ENCODE results near the gene ACTL10.

The ACTL10 gene

DNA sequence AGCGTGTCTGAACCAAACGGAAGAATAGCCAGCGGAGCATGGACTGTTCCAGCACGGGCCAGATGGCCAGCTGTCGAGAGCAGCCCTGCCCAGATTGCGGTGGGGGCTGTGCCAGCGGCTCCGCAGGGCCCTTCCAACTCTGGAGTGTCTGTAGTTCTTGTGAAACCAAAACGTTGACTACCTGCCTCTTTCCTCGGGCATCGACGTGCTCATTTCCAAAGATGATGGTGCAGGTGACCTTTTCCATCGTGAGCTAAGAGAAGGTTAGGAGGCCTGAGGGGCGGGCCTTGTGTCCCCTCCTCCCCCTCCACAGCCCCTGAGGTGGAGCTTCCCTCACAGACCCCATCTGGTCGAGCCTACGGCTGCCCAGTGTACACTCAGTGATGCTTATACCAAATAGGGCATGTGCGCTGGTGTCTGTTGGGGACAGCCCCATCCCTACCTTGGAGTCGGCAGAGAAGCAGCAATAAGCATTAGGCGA is 17.5 kb upstream of the ACTL10 start:
- DNase-seq (ENCODE audit: low read depth), result no peak

GRCh38 chr20:33650111-33650752 is 16.5 kb upstream of the ACTL10 start:
- DNase-seq (ENCODE audit: low read depth), result no peak

- DNase-seq (ENCODE audit: low read depth), result no peak
These were observed 15.8 kb upstream of the ACTL10 start for GRCh38 chr20:33650753-33651561.

- DNase-seq (ENCODE audit: low read depth), result no peak
These were observed 15.1 kb upstream of the ACTL10 start for GRCh38 chr20:33651562-33652048.

- no peak for DNase-seq (ENCODE audit: low read depth)
These were observed 13.4 kb upstream of the ACTL10 start for GRCh38 chr20:33653218-33653899.

DNA sequence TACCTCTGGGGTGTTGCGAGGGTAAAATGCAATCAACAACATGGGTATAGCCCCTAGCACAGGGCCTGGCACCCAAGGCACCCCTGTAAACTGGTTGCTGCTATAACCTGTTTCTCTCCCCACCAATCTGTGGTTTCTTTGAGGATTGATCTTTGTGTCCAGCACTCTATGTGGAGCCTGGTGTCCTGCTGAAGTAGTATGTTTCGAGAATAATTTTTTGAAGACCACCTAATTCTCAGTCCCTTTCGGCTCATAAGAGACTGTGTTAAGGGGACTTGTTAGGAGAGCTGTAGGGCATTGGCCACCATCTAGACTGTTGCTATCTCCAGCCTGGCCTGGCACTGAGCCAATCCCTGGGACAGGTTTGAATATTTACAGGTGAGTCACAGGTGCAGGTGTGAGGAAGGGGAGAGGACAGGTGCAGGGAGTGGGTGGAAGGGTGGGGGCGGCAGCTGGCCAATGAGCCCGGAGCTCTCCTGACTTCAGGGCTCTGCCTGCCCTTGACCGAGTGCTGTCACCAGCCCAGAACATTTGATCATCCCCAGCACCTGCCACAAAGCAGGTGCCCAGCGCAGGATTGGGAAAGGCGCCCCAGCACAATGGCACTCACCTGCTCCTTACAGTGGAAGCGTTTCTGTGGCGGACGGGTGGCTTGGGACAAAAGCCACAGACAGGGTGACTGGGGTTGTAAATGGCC is 12.7 kb upstream of the ACTL10 start:
- no peak for DNase-seq (ENCODE audit: low read depth)

GRCh38 chr20:33654680-33655161 is 12.0 kb upstream of the ACTL10 start:
- DNase-seq (ENCODE audit: low read depth), result no peak

DNA sequence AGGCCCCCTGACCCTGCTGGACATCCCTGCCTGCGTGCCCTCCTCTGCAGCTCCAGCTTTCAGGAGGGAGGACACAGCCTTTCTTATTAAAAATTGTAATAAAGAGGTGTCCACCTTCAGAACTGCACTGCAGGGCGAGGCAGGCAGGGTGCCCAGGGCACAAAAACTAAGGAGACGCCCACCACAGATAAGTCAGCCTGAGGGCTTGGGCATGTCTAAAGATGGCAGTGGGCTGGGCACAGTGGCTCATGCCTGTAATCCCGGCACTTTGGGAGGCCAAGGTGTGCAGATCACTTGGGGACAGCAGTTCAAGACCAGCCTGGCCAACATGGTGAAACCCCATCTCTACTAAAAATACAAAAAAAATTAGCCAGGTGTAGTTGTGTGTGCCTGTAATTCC is 11.6 kb upstream of the ACTL10 start:
- no peak for DNase-seq (ENCODE audit: low read depth)

- DNase-seq (ENCODE audit: low read depth), result no peak
These were observed 10.5 kb upstream of the ACTL10 start for GRCh38 chr20:33656010-33656782.

- DNase-seq (ENCODE audit: low read depth), result no peak
These were observed 9.7 kb upstream of the ACTL10 start for GRCh38 chr20:33656783-33657703.

- no peak for DNase-seq (ENCODE audit: low read depth)
These were observed 9.0 kb upstream of the ACTL10 start for GRCh38 chr20:33657704-33658095.

DNA sequence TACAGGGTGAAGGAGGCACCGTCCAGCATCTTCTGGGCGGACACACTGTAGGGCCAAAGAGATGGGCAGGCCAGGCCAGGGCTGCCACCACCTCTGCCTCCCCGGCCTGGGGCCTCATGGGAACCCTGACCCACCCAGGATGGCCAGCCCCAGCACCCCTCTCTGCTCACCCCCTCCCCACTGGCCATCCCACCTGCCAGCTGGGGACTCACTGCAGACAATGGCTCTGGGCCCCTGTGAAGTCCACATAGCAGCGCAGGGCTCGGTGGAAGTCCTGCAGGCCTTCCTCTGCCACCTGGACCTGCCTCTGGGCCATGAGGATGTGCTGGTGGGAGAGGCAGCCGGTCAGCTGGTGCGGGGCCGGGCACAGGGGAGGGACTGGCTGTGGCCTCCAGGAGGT is 8.2 kb upstream of the ACTL10 start:
- no peak for DNase-seq (ENCODE audit: low read depth)

DNA sequence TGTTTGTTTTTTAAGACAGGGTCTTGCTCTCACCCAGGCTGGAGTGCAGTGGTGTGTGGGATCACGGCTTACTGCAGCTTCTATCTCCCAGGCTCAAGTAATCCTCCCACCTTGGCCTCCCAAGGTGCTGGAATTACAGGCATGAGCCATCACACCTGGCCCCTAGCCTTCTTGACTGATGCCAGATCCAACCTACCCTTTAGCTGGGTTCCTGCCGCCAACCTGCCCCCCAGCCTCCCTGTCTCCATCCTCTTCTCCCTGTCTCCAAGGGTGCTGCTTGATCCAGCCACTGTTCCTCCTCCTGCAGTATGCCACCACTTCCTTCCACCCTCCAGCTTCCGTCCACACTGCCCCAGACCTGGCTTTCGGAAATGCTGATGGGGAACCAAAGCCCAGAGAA is 7.8 kb upstream of the ACTL10 start:
- DNase-seq (ENCODE audit: low read depth), result no peak

DNA sequence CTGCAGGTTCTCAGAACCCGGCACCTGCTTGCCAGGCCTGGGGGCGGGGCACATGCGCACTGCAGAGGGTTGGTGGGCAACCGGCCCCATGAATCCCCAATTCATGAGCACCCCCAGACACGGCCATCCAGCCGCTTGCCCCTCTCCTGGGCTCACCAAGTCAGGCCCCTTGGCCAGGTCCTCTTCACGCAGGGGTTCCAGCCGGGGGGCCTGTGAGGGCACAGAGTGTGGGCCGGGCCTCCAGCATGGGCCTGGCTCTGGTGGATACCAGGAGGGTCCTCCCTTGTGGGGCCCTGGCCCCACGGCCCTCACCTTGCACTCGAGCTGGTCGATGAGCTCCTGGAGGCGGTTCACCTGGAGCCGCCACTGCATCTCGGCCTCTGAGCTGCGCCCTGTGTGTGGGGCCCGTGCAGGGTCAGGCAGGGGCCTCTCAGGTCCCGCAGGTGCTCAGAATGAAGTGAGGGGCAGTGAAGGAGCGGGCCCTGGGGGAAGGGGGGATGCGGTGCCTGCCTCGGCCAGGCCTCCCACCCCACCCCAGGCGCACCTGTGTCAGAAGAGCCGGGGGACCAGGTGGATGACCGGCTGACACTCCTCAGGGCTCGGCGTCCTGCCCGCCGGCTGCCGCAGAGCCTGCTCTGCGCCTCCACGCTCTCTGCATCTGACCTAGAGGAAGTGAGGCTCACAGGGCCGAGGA is 7.3 kb upstream of the ACTL10 start:
- no peak for DNase-seq (ENCODE audit: low read depth)

DNA sequence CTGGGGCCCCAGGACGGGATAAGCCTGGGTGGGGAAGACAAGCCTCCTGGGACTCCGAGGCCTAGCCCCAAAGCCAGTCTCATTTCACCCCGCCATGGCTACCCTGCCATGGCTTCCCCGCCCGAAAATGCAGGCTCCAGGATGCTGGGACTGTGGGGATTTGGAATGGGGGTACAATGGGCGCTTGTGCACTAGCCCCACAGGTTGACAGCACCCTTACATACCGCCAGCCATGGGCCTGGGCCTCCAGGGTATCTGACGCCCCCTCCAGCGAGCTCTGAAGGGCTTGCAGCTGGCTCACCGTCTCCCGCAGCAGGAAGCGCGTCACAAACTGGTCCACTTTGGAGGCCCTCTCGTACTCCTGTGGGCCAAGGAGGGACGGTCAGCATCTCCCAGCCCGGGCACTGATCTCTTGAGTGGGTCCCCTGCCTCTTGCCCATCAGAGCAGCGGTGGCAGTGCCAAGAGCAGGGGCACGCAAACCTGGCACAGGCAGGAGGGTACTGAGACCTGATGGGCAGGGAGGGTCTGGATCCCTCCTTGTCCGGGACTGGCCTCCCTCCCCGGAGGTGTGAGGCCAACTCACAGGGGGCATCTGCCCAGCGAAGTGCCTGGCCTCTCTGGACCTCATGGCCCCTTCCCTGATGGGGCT is 6.6 kb upstream of the ACTL10 start:
- no peak for DNase-seq (ENCODE audit: low read depth)

- DNase-seq (ENCODE audit: low read depth), result no peak
These were observed 6.1 kb upstream of the ACTL10 start for GRCh38 chr20:33660685-33661058.

DNA sequence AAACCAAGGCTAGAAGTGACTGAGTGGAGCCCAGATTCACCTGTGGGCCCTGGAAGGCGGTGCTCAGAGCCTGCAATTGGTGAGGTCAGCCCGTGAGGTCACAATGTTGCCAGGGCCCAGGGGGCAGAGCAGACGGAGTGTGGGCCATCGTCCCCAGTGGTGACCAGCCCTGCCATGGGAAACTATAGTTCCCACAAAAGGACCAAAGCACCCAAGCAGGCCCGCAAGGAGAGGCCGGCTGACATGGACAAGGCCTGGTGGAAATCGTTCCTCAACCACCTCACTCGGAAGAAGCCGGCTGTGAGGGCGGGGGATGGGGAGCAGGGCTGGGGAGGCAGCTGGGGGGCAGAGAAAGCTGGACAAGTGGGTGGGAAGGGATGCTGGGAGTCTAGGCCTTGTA is 4.6 kb upstream of the ACTL10 start, which contains the start of gene C20orf144:
Gene C20orf144 (plus strand): TSS at position 156 of the 400 bp plus-strand sequence. CDS start 19 bp downstream, at position 175.
- no peak for DNase-seq (ENCODE audit: low read depth)

GRCh38 chr20:33663161-33664084 is 3.3 kb upstream of the ACTL10 start:
- peak; percentile 65 for DNase-seq (ENCODE audit: low read depth)
